HepG2 (cell line): ENCODE measurements around the gene C16orf86. TPM values are rescaled to one million over a fixed set of nuclear protein-coding genes. Genes with fewer than 3 reads are reported as not detected.

Experiments used
- AKNA ChIP-seq: sonication (generic); formaldehyde crosslinking; IDR thresholded peaks from 2 replicates; pipeline ENCODE4 v1.4.0; 2020; ENCODE audit warnings: missing genetic modification reagents, borderline replicate concordance
- ARID2 ChIP-seq: sonication (generic); formaldehyde crosslinking; IDR thresholded peaks from 2 replicates; pipeline ENCODE4 v1.8.1; 2022; ENCODE audit warnings: mild to moderate bottlenecking, missing genetic modification reagents, borderline replicate concordance
- ARNTL ChIP-seq: sonication (generic); formaldehyde crosslinking; IDR thresholded peaks from 2 replicates; pipeline ENCODE4 v1.4.0; 2020; ENCODE audit warnings: mild to moderate bottlenecking, missing genetic modification reagents
- CENPX ChIP-seq: sonication (generic); formaldehyde crosslinking; IDR thresholded peaks from 2 replicates; pipeline ENCODE4 v1.9.0; 2021; ENCODE audit warnings: mild to moderate bottlenecking, missing genetic modification reagents, moderate library complexity
- GFI1 ChIP-seq: sonication (generic); formaldehyde crosslinking; IDR thresholded peaks from 2 replicates; pipeline ENCODE4 v1.5.0; 2020; ENCODE audit warnings: missing genetic modification reagents, mild to moderate bottlenecking, borderline replicate concordance
- JUNB ChIP-seq: sonication (generic); formaldehyde crosslinking; IDR thresholded peaks from 2 replicates; pipeline ENCODE4 v1.8.0; 2022; ENCODE audit warnings: missing genetic modification reagents, mild to moderate bottlenecking, borderline replicate concordance
- NR2F2 ChIP-seq: IDR thresholded peaks from 2 replicates; pipeline ENCODE4 v1.6.1; 2012; ENCODE audit warnings: low read depth, inconsistent platforms, borderline replicate concordance
- PITX1 ChIP-seq: sonication (generic); formaldehyde crosslinking; IDR thresholded peaks from 2 replicates; pipeline ENCODE4 v1.5.1; 2020; ENCODE audit warnings: mild to moderate bottlenecking, missing genetic modification reagents
- SUZ12 ChIP-seq: fragments of 150-350 bp; IDR thresholded peaks from 2 replicates; pipeline ENCODE4 v1.6.1; 2014; ENCODE audit warnings: low read depth, low read length
- ZNF44 ChIP-seq: sonication (generic); formaldehyde crosslinking; IDR thresholded peaks from 2 replicates; pipeline ENCODE4 v1.5.1; 2020; ENCODE audit warnings: mild to moderate bottlenecking, missing genetic modification reagents
- ZNF496 ChIP-seq: sonication (generic); formaldehyde crosslinking; IDR thresholded peaks from 2 replicates; pipeline ENCODE4 v1.8.1; 2023; ENCODE audit warnings: mild to moderate bottlenecking, moderate library complexity, missing genetic modification reagents; ENCODE audit not compliant: insufficient replicate concordance
- ZNF563 ChIP-seq: sonication (generic); formaldehyde crosslinking; IDR thresholded peaks from 2 replicates; pipeline ENCODE4 v1.8.0; 2022; ENCODE audit warnings: mild to moderate bottlenecking, moderate library complexity, missing genetic modification reagents
- ZNF570 ChIP-seq: sonication (generic); formaldehyde crosslinking; IDR thresholded peaks from 2 replicates; pipeline ENCODE4 v1.4.0; 2020; ENCODE audit warnings: mild to moderate bottlenecking, missing genetic modification reagents, borderline replicate concordance
- ZNF589 ChIP-seq: sonication (generic); formaldehyde crosslinking; conservative IDR thresholded peaks from 2 replicates; pipeline ENCODE4 v1.8.0; 2022; ENCODE audit warnings: mild to moderate bottlenecking, moderate library complexity, missing genetic modification reagents
- ZNF703 ChIP-seq: sonication (generic); formaldehyde crosslinking; IDR thresholded peaks from 2 replicates; pipeline ENCODE4 v1.5.1; 2020; ENCODE audit warnings: missing genetic modification reagents, mild to moderate bottlenecking, moderate library complexity, borderline replicate concordance
- ZNF749 ChIP-seq: sonication (generic); formaldehyde crosslinking; IDR thresholded peaks from 2 replicates; pipeline ENCODE4 v1.8.0; 2022; ENCODE audit warnings: mild to moderate bottlenecking, missing genetic modification reagents, moderate library complexity, borderline replicate concordance
- ZNF772 ChIP-seq: sonication (generic); formaldehyde crosslinking; IDR thresholded peaks from 2 replicates; pipeline ENCODE4 v1.5.0; 2020; ENCODE audit warnings: mild to moderate bottlenecking, missing genetic modification reagents
- ZNF780A ChIP-seq: sonication (generic); formaldehyde crosslinking; IDR thresholded peaks from 2 replicates; pipeline ENCODE4 v1.8.0; 2022; ENCODE audit warnings: mild to moderate bottlenecking, missing genetic modification reagents, moderate library complexity
- ZNF883 ChIP-seq: sonication (generic); formaldehyde crosslinking; IDR thresholded peaks from 2 replicates; pipeline ENCODE4 v1.5.1; 2020; ENCODE audit warnings: mild to moderate bottlenecking, missing genetic modification reagents; ENCODE audit errors: not compliant biosample characterization
- polyA plus RNA-seq, 8 experiments: library from polyadenylated mRNA; depleted of rRNA in 3 of 8; stranded (reverse) in 7 of 8; unstranded in 1 of 8; fragments of >200 nt; fragmentation: Illumina TruSeq in 4 of 8; extraction: Trizol in 4 of 8; gene quantifications; 2 replicates each; pipeline versions ENCODE4 v1.2.1 to v1.2.3, GENCODE V29; 2011 to 2016; ENCODE audit warnings: low read depth in 4 of 8, missing spikeins in 1 of 8, mixed read lengths in 1 of 8; ENCODE audit not compliant: insufficient read depth in 1 of 8
- total RNA-seq, 5 experiments: library from RNA; depleted of rRNA; stranded (reverse); fragments of >200 nt; fragmentation: Illumina TruSeq; extraction: Trizol; gene quantifications; 2 replicates each; pipeline ENCODE4 v1.2.3, GENCODE V29; 2016; ENCODE audit warnings: low read depth in 1 of 5
- TF ChIP-seq, protein P1 (sequence below): IDR thresholded peaks from 2 replicates; pipeline ENCODE4 v1.6.1; 2016; ENCODE audit warnings: mild to moderate bottlenecking
- TF ChIP-seq, protein P2 (sequence below): sonication (generic); formaldehyde crosslinking; IDR thresholded peaks from 2 replicates; pipeline ENCODE4 v1.4.0; 2020; ENCODE audit warnings: missing genetic modification reagents

Gene C16orf86
- total and polyA plus RNA-seq, 2 of the 13 experiments (the other 11 are each of a cell fraction or from before 2014, with no cell fraction given) = 1.5 to 3.1 TPM

GRCh38 chr16:67667817-67668494, 1.3 kb downstream of the C16orf86 start (continued):
- TF ChIP-seq ZNF563 (CRISPR knock-in tag) (no peak), ZNF772 (CRISPR knock-in tag) (peak; percentile 85), GFI1 (CRISPR knock-in tag) (peak; percentile 56; the same call in 1 of the 2 replicates), NR2F2 (no peak), AKNA (CRISPR knock-in tag) (no peak), ARID2 (CRISPR knock-in tag) (peak; percentile 93; the same call in 1 of the 2 replicates), ZNF44 (CRISPR knock-in tag) (0 out of 2 replicates have a peak, but pooled peaks have one; percentile 40), ZNF570 (no peak), ZNF749 (no peak), CENPX (no peak), JUNB (CRISPR knock-in tag) (no peak), SUZ12 (no peak), ARNTL (CRISPR knock-in tag) (no peak), ZNF883 (CRISPR knock-in tag) (peak; percentile 31), ZNF703 (CRISPR knock-in tag) (no peak), PITX1 (peak; percentile 77; the same call in 1 of the 2 replicates), ZNF780A (CRISPR knock-in tag) (no peak), ZNF496 (CRISPR knock-in tag) (no peak), ZNF589 (CRISPR knock-in tag) (no peak)
- TF ChIP-seq, protein P1, sequence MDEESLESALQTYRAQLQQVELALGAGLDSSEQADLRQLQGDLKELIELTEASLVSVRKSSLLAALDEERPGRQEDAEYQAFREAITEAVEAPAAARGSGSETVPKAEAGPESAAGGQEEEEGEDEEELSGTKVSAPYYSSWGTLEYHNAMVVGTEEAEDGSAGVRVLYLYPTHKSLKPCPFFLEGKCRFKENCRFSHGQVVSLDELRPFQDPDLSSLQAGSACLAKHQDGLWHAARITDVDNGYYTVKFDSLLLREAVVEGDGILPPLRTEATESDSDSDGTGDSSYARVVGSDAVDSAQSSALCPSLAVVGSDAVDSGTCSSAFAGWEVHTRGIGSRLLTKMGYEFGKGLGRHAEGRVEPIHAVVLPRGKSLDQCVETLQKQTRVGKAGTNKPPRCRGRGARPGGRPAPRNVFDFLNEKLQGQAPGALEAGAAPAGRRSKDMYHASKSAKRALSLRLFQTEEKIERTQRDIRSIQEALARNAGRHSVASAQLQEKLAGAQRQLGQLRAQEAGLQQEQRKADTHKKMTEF (CRISPR knock-in tag) = peak; percentile 78; the same call in 1 of the 2 replicates
- TF ChIP-seq, protein P2, sequence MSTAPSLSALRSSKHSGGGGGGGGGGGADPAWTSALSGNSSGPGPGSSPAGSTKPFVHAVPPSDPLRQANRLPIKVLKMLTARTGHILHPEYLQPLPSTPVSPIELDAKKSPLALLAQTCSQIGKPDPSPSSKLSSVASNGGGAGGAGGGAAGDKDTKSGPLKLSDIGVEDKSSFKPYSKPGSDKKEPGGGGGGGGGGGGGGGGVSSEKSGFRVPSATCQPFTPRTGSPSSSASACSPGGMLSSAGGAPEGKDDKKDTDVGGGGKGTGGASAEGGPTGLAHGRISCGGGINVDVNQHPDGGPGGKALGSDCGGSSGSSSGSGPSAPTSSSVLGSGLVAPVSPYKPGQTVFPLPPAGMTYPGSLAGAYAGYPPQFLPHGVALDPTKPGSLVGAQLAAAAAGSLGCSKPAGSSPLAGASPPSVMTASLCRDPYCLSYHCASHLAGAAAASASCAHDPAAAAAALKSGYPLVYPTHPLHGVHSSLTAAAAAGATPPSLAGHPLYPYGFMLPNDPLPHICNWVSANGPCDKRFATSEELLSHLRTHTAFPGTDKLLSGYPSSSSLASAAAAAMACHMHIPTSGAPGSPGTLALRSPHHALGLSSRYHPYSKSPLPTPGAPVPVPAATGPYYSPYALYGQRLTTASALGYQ (CRISPR knock-in tag) = no peak
